ENCODE measurements around the gene TUBA1C. TPM values are rescaled to one million over a fixed set of nuclear protein-coding genes. Genes with fewer than 3 reads are reported as not detected.

The TUBA1C gene
- total and polyA plus RNA-seq, 2 of the 4 experiments (the other 2 are of a cell fraction) = 1,420 to 2,555 TPM

GRCh38 chr12:49232940-49233841, 31.7 kb upstream of the TUBA1C start (continued):
- TF ChIP-seq SMC3 (IDR thresholded peaks at IDR 0.05; ENCODE audit: low read depth, low read length) (peak; percentile 21; the same call in 1 of the 2 replicates), MAZ (IDR thresholded peaks at IDR 0.05; ENCODE audit: borderline replicate concordance, low read depth, low read length) (no peak), CHD1 (IDR thresholded peaks at IDR 0.05; ENCODE audit: low read depth, low read length) (no peak)

Measured in IMR-90 (cell line).